HEK293 (cell line): ENCODE data around the gene OCLN.

ENCODE experiments used
- CTCF ChIA-PET: fragments of 350-600 bp; formaldehyde crosslinking; extraction: SDS; loops from one replicate; lab custom pipeline; 2021; ENCODE audit warnings: antibody characterized with exemption; lab: Yijun Ruan, JAX
- POLR2A ChIA-PET: fragments of 300-600 bp; formaldehyde crosslinking; extraction: SDS; loops from one replicate; lab custom pipeline; 2020; ENCODE audit warnings: antibody characterized with exemption, inconsistent platforms; lab: Yijun Ruan, JAX
- H3K27ac ChIP-seq: fragments of 200-500 bp; sonication (Bioruptor generic); 2 replicates; pipeline ENCODE4 v1.5.1; 2014; ENCODE audit warnings: low read depth, low read length, control low read depth, inconsistent platforms; ENCODE audit errors: extremely low read depth
- H3K36me3 ChIP-seq, 2 experiments: fragments of 200-500 bp in 1 of 2; sonication (Bioruptor generic) in 1 of 2; 1 replicate in 1 of 2; 2 replicates in 1 of 2; pipeline ENCODE4 v1.5.1; 2014 to 2017; ENCODE audit warnings: inconsistent platforms in 2 of 2, low read length in 2 of 2; ENCODE audit not compliant: control insufficient read depth in 2 of 2, insufficient read depth in 1 of 2
- H3K4me1 ChIP-seq: fragments of 200-500 bp; sonication (Bioruptor generic); 2 replicates; pipeline ENCODE4 v1.5.1; 2014; ENCODE audit warnings: mild to moderate bottlenecking, low read length, inconsistent platforms; ENCODE audit not compliant: control insufficient read depth, insufficient read depth
- H3K4me3 ChIP-seq: 2 replicates; pipeline ENCODE4 v1.5.1; 2011; ENCODE audit warnings: low read depth, mild to moderate bottlenecking, control low read depth, low read length, moderate library complexity
- H3K9me3 ChIP-seq: fragments of 200-500 bp; sonication (Bioruptor generic); 2 replicates; pipeline ENCODE4 v1.5.1; 2014; ENCODE audit warnings: low read depth, low read length, inconsistent platforms; ENCODE audit not compliant: control insufficient read depth, insufficient read depth
- HIC1 ChIP-seq: fragments of 450-650 bp; formaldehyde crosslinking; IDR thresholded peaks from 2 replicates; pipeline ENCODE4 v1.5.1; 2016; ENCODE audit warnings: missing biosample characterization, missing genetic modification characterization
- HOXA7 ChIP-seq: sonication (generic); formaldehyde crosslinking; IDR thresholded peaks from 2 replicates; pipeline ENCODE4 v1.8.1; 2022; ENCODE audit warnings: missing genetic modification reagents, borderline replicate concordance
- KLF16 ChIP-seq: fragments of 450-650 bp; formaldehyde crosslinking; IDR thresholded peaks from 2 replicates; pipeline ENCODE4 v1.5.1; 2017; ENCODE audit warnings: missing biosample characterization, missing genetic modification characterization
- PRDM1 ChIP-seq: fragments of 450-650 bp; formaldehyde crosslinking; IDR thresholded peaks from 2 replicates; pipeline ENCODE4; 2016; ENCODE audit warnings: missing biosample characterization, missing genetic modification characterization
- YY2 ChIP-seq: fragments of 450-650 bp; formaldehyde crosslinking; IDR thresholded peaks from 2 replicates; pipeline ENCODE4 v1.5.1; 2016; ENCODE audit warnings: missing biosample characterization, missing genetic modification characterization
- ZFP69B ChIP-seq: fragments of 450-650 bp; formaldehyde crosslinking; IDR thresholded peaks from 2 replicates; pipeline ENCODE4 v1.5.1; 2016; ENCODE audit warnings: missing biosample characterization, missing genetic modification characterization
- ZNF133 ChIP-seq: fragments of 450-650 bp; formaldehyde crosslinking; IDR thresholded peaks from 2 replicates; pipeline ENCODE4 v1.5.1; 2016; ENCODE audit warnings: missing biosample characterization, missing genetic modification characterization
- ZNF140 ChIP-seq: fragments of 450-650 bp; formaldehyde crosslinking; IDR thresholded peaks from 2 replicates; pipeline ENCODE4 v1.5.1; 2016; ENCODE audit warnings: missing biosample characterization, missing genetic modification characterization
- ZNF18 ChIP-seq: fragments of 450-650 bp; formaldehyde crosslinking; IDR thresholded peaks from 2 replicates; pipeline ENCODE4 v1.5.1; 2016; ENCODE audit warnings: missing biosample characterization, missing genetic modification characterization
- ZNF184 ChIP-seq: fragments of 450-650 bp; IDR thresholded peaks from 2 replicates; pipeline ENCODE4 v1.5.1; 2018; ENCODE audit warnings: missing biosample characterization, mild to moderate bottlenecking, missing genetic modification characterization
- ZNF324 ChIP-seq: fragments of 450-650 bp; formaldehyde crosslinking; IDR thresholded peaks from 2 replicates; pipeline ENCODE4 v1.5.1; 2016; ENCODE audit warnings: missing biosample characterization, missing genetic modification characterization
- ZNF394 ChIP-seq: fragments of 450-650 bp; formaldehyde crosslinking; IDR thresholded peaks from 2 replicates; pipeline ENCODE4 v1.5.1; 2016; ENCODE audit warnings: missing biosample characterization, missing genetic modification characterization, mild to moderate bottlenecking, moderate library complexity, borderline replicate concordance
- ZNF423 ChIP-seq: fragments of 450-650 bp; formaldehyde crosslinking; IDR thresholded peaks from 2 replicates; pipeline ENCODE4 v1.5.1; 2016; ENCODE audit warnings: missing biosample characterization, missing genetic modification characterization
- ZNF521 ChIP-seq: fragments of 450-650 bp; formaldehyde crosslinking; IDR thresholded peaks from 2 replicates; pipeline ENCODE4 v1.5.1; 2017; ENCODE audit warnings: missing biosample characterization, mild to moderate bottlenecking, missing genetic modification characterization
- ZNF530 ChIP-seq: fragments of 450-650 bp; formaldehyde crosslinking; IDR thresholded peaks from 2 replicates; pipeline ENCODE4 v1.5.1; 2016; ENCODE audit warnings: low read depth, missing biosample characterization, missing genetic modification characterization
- ZNF544 ChIP-seq: fragments of 450-650 bp; formaldehyde crosslinking; IDR thresholded peaks from 2 replicates; pipeline ENCODE4 v1.5.0; 2017; ENCODE audit warnings: missing biosample characterization, missing genetic modification characterization
- ZNF548 ChIP-seq: fragments of 450-650 bp; formaldehyde crosslinking; IDR thresholded peaks from 2 replicates; pipeline ENCODE4 v1.5.1; 2016; ENCODE audit warnings: missing biosample characterization, missing genetic modification characterization
- ZNF580 ChIP-seq: fragments of 450-650 bp; formaldehyde crosslinking; IDR thresholded peaks from 2 replicates; pipeline ENCODE4 v1.5.1; 2016; ENCODE audit warnings: missing biosample characterization, missing genetic modification characterization
- ZNF626 ChIP-seq: fragments of 450-650 bp; sonication (Bioruptor Pico); formaldehyde crosslinking; IDR thresholded peaks from 2 replicates; pipeline ENCODE4 v1.5.1; 2018; ENCODE audit warnings: missing biosample characterization, missing genetic modification characterization, inconsistent platforms
- ZNF658 ChIP-seq: fragments of 450-650 bp; formaldehyde crosslinking; IDR thresholded peaks from 2 replicates; pipeline ENCODE4; 2016; ENCODE audit warnings: missing biosample characterization, missing genetic modification characterization
- ZNF747 ChIP-seq: fragments of 450-650 bp; formaldehyde crosslinking; IDR thresholded peaks from 2 replicates; pipeline ENCODE4 v1.5.1; 2016; ENCODE audit warnings: missing biosample characterization, missing genetic modification characterization
- ZNF785 ChIP-seq: fragments of 450-650 bp; formaldehyde crosslinking; IDR thresholded peaks from 2 replicates; pipeline ENCODE4 v1.5.1; 2016; ENCODE audit warnings: missing biosample characterization, missing genetic modification characterization
- ZNF843 ChIP-seq: fragments of 450-650 bp; formaldehyde crosslinking; IDR thresholded peaks from 2 replicates; pipeline ENCODE4 v1.5.1; 2016; ENCODE audit warnings: missing biosample characterization, missing genetic modification characterization
- ZSCAN18 ChIP-seq: fragments of 450-650 bp; formaldehyde crosslinking; IDR thresholded peaks from 2 replicates; pipeline ENCODE4 v1.5.1; 2016; ENCODE audit warnings: missing biosample characterization, missing genetic modification characterization
- TF ChIP-seq, protein P1 (sequence below): fragments of 450-650 bp; formaldehyde crosslinking; IDR thresholded peaks from 2 replicates; pipeline ENCODE4 v1.5.1; 2016; ENCODE audit warnings: missing biosample characterization, missing genetic modification characterization, low read depth
- TF ChIP-seq, protein P2 (sequence below): fragments of 450-650 bp; formaldehyde crosslinking; IDR thresholded peaks from 2 replicates; pipeline ENCODE4 v1.5.1; 2017; ENCODE audit warnings: missing biosample characterization, missing genetic modification characterization

OCLN gene

GRCh38 chr5:69505306-69505705 lies 12.7 kb downstream of the OCLN start (continued):
- TF ChIP-seq, protein P1, sequence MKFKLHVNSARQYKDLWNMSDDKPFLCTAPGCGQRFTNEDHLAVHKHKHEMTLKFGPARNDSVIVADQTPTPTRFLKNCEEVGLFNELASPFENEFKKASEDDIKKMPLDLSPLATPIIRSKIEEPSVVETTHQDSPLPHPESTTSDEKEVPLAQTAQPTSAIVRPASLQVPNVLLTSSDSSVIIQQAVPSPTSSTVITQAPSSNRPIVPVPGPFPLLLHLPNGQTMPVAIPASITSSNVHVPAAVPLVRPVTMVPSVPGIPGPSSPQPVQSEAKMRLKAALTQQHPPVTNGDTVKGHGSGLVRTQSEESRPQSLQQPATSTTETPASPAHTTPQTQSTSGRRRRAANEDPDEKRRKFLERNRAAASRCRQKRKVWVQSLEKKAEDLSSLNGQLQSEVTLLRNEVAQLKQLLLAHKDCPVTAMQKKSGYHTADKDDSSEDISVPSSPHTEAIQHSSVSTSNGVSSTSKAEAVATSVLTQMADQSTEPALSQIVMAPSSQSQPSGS (tag by site-specific recombination), result no peak
- TF ChIP-seq ZNF324 (tag by site-specific recombination) (no peak), ZNF785 (tag by site-specific recombination) (no peak), ZNF544 (no peak), KLF16 (tag by site-specific recombination) (no peak), ZNF521 (tag by site-specific recombination) (no peak), ZNF133 (tag by site-specific recombination) (no peak)
- TF ChIP-seq, all 188 proteins: peak for 0

DNA sequence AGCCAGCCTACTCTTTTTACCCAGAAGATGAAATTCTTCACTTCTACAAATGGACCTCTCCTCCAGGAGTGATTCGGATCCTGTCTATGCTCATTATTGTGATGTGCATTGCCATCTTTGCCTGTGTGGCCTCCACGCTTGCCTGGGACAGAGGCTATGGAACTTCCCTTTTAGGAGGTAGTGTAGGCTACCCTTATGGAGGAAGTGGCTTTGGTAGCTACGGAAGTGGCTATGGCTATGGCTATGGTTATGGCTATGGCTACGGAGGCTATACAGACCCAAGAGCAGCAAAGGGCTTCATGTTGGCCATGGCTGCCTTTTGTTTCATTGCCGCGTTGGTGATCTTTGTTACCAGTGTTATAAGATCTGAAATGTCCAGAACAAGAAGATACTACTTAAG lies 16.6 kb downstream of the OCLN start:
- TF ChIP-seq PRDM1 (tag by site-specific recombination) (no peak), ZSCAN18 (tag by site-specific recombination) (no peak), ZNF423 (tag by site-specific recombination) (no peak), ZNF530 (no peak), YY2 (tag by site-specific recombination) (no peak), ZNF658 (tag by site-specific recombination) (no peak), ZNF548 (tag by site-specific recombination) (no peak)
- ChIA-PET POLR2A (no interaction called here), CTCF (no interaction called here)
- peaks cover 30 to 33% of the 10 kb centered on the region in 2 experiments for H3K36me3 ChIP-seq
- peaks cover 6% of the 10 kb centered on the region; the same call in 1 of the 2 replicates for H3K4me1 ChIP-seq
- H3K9me3 ChIP-seq, result no peaks in the 10 kb centered on the region
- no peak overlapping the region for H3K4me3 ChIP-seq
- 0 out of 2 replicates have a peak overlapping the region, but pooled peaks have one; percentile 28 for H3K27ac ChIP-seq

GRCh38 chr5:69510694-69511093 lies 18.1 kb downstream of the OCLN start:
- CTCF ChIA-PET, result interaction anchor here (0.6 kb wide), 1 partner anchor 418 kb away, joined by 3 read pairs; no protein-coding TSS in a partner anchor
- TF ChIP-seq, protein P2, sequence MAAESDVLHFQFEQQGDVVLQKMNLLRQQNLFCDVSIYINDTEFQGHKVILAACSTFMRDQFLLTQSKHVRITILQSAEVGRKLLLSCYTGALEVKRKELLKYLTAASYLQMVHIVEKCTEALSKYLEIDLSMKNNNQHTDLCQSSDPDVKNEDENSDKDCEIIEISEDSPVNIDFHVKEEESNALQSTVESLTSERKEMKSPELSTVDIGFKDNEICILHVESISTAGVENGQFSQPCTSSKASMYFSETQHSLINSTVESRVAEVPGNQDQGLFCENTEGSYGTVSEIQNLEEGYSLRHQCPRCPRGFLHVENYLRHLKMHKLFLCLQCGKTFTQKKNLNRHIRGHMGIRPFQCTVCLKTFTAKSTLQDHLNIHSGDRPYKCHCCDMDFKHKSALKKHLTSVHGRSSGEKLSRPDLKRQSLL (tag by site-specific recombination), result no peak
- TF ChIP-seq HIC1 (tag by site-specific recombination), result no peak
- no peak for TF ChIP-seq ZNF626 (tag by site-specific recombination)
- no peak for TF ChIP-seq ZNF747 (tag by site-specific recombination)
- no peak for TF ChIP-seq HOXA7 (CRISPR knock-in tag)
- TF ChIP-seq ZNF843 (tag by site-specific recombination), result no peak
- TF ChIP-seq ZNF140 (tag by site-specific recombination), result peak; percentile 40; the same call in 1 of the 2 replicates
- no peak for TF ChIP-seq ZNF18
- no peak for TF ChIP-seq ZNF658 (tag by site-specific recombination)
- no peak for TF ChIP-seq ZNF394
- no peak for TF ChIP-seq ZFP69B (tag by site-specific recombination)
- TF ChIP-seq ZNF580 (tag by site-specific recombination), result no peak
- TF ChIP-seq ZNF184 (tag by site-specific recombination), result peak; percentile 69; the same call in 1 of the 2 replicates
- no peak overlapping the region for H3K4me3 ChIP-seq
- POLR2A ChIA-PET, result interaction anchor here (0.7 kb wide), 1 partner anchor 93 kb away, joined by 3 read pairs; no protein-coding TSS in a partner anchor
- peaks cover 8% of the 10 kb centered on the region; the same call in 1 of the 2 replicates for H3K4me1 ChIP-seq
- no peak overlapping the region for H3K27ac ChIP-seq
- peaks cover 24 to 26% of the 10 kb centered on the region in 2 experiments for H3K36me3 ChIP-seq
- H3K9me3 ChIP-seq, result no peaks in the 10 kb centered on the region
